Upper lobe of right lung (tissue), 1 donor: ENCODE data around the gene IGLL1. TPM values are rescaled to one million over a fixed set of nuclear protein-coding genes. Genes with fewer than 3 reads are reported as not detected.
A peak's percentile ranks its signal among the peaks of the same experiment; 100 is the strongest.
"Not testable (repeated sequence)": the region's sequence is repeated elsewhere in the genome, so short reads cannot be mapped to it uniquely, and the experiment has no call there.

ENCODE experiments used
- ATAC-seq: fragments of 200-7000 bp; cut with Tn5 transposase; one replicate; pipeline ENCODE4 v1.9.1; 2020; ENCODE audit warnings: mild to moderate bottlenecking, moderate library complexity
- DNase-seq: peaks from one replicate; pipeline ENCODE4 v3.0.0-alpha.2; 2020
- H3K27ac ChIP-seq: fragments of 200-600 bp; one replicate; pipeline ENCODE4 v1.8.0; 2022
- H3K27me3 ChIP-seq: fragments of 200-600 bp; one replicate; pipeline ENCODE4 v1.8.0; 2022; ENCODE audit warnings: mild to moderate bottlenecking
- H3K36me3 ChIP-seq: fragments of 200-600 bp; one replicate; pipeline ENCODE4 v1.8.0; 2022
- H3K4me1 ChIP-seq: fragments of 200-600 bp; one replicate; pipeline ENCODE4 v1.8.0; 2022
- H3K4me3 ChIP-seq: fragments of 200-600 bp; one replicate; pipeline ENCODE4 v1.8.0; 2022; ENCODE audit warnings: mild to moderate bottlenecking
- H3K9me3 ChIP-seq: fragments of 200-600 bp; one replicate; pipeline ENCODE4 v1.8.0; 2022
- intact Hi-C: fragments of 100-400 bp; cut with DNase I; formaldehyde crosslinking; loops from one replicate; pipeline ENCODE4 v1.11.0; 2022
- total RNA-seq: library from RNA; stranded (reverse); fragmentation: NEBNext Ultra II Directional; extraction: Animal tissue kit (Norgen Biotek cat#: 25700); gene quantifications from one replicate; pipeline ENCODE4 v1.2.1, GENCODE V29; 2021
- TF ChIP-seq, protein P1 (sequence below): fragments of 200-600 bp; IDR thresholded peaks from one replicate; pipeline ENCODE4 v1.8.0; 2022; ENCODE audit warnings: antibody characterized with exemption
- donor health status: DM: no; HTN: yes; CAD: no; lungs with severe emphysema.

IGLL1 gene
- total RNA-seq, 1 donor from 2014 or later, result not detected

DNA sequence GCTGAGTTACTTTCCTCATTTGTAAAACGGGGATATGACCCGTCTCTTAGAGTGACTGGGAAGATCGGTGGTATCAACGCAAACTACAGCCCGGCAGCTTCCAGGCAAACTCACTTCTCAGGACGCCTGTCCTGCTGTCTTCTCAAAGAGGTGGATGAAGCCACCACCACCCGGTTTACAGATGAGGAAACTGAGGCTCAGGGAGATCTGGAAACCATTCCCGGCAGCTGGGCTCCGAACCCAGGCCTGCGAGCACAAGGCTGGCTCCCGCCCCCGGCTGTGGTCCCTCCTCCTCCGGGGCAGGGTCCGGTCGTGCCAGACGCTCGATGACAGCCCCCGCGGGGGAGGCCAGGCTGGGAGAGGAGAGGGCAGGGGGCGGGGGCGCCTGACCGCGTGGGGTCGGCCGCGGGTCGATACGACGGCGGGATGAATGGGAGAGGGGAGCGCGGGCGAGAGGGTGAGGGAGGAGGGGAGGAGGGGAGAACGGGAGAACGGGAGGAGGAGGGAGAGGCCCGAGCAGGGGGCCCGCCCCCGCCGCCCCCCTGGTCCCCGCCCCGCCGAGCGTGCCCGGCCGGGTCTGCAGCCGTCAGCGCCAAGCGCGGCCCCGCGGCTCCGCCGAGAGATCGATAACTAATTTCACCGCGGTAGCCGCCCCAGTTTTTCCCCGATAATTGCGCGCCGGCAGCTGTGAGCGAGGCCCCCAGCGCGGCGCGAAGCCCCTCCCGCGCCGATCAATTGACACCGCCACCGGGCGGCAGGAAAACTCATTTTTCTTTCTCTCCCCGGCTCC is 14.0 kb downstream of the IGLL1 start:
- ATAC-seq, result peak; percentile 16
- peak overlapping the region; percentile 39 for H3K4me3 ChIP-seq

DNA sequence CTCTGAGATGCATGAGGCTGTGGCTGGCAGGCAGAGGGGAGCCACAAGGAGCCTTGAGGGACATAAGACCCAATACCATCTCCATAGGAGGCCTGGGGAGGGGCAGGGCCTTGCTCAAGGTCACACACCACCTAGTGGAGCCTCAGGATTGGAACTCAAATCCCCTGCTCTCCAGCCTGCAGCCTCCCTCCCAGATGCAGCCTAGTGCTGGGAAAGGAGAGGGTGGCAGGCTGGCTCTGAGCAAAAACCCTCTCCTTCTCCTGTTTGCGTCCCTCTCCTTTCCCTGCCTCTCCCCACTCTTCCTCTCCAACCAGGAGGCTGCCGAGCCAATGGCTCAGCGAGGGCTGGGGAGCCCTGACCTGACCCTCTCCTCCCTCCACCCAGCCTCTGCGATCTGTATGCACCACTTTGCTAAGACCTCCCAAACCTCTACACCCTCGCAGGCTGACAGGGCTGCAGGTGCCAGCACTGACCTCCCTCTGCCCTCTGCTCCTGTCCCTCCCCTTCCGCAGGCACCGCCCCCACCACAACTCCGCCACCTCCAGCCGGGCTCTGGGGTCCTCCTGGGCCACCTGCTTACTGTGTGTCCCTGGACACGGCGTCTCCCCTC is 14.7 kb downstream of the IGLL1 start:
- intact Hi-C loops, result no loop called here
- peaks cover 37% of the 10 kb centered on the region for H3K27me3 ChIP-seq
- H3K4me1 ChIP-seq, result peaks cover 10% of the 10 kb centered on the region
- DNase-seq, result no peak
- peak overlapping the region; percentile 39 for H3K4me3 ChIP-seq
- H3K9me3 ChIP-seq, result no peaks in the 10 kb centered on the region
- TF ChIP-seq, protein P1, sequence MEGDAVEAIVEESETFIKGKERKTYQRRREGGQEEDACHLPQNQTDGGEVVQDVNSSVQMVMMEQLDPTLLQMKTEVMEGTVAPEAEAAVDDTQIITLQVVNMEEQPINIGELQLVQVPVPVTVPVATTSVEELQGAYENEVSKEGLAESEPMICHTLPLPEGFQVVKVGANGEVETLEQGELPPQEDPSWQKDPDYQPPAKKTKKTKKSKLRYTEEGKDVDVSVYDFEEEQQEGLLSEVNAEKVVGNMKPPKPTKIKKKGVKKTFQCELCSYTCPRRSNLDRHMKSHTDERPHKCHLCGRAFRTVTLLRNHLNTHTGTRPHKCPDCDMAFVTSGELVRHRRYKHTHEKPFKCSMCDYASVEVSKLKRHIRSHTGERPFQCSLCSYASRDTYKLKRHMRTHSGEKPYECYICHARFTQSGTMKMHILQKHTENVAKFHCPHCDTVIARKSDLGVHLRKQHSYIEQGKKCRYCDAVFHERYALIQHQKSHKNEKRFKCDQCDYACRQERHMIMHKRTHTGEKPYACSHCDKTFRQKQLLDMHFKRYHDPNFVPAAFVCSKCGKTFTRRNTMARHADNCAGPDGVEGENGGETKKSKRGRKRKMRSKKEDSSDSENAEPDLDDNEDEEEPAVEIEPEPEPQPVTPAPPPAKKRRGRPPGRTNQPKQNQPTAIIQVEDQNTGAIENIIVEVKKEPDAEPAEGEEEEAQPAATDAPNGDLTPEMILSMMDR, result no peak
- H3K27ac ChIP-seq, result no peak overlapping the region
- peak; percentile 52 for ATAC-seq
- H3K36me3 ChIP-seq, result no peaks in the 10 kb centered on the region

More for the DNA sequence above, 14.0 kb downstream of the IGLL1 start:
- Histone ChIP-seq H3K36me3 (no peaks in the 10 kb centered on the region), H3K4me1 (peaks cover 10% of the 10 kb centered on the region), H3K9me3 (no peaks in the 10 kb centered on the region), H3K27ac (no peak overlapping the region), H3K27me3 (peaks cover 37% of the 10 kb centered on the region)
- DNase-seq, result no peak
- intact Hi-C loops, result no loop called here
- TF ChIP-seq, protein P1, result no peak

DNA sequence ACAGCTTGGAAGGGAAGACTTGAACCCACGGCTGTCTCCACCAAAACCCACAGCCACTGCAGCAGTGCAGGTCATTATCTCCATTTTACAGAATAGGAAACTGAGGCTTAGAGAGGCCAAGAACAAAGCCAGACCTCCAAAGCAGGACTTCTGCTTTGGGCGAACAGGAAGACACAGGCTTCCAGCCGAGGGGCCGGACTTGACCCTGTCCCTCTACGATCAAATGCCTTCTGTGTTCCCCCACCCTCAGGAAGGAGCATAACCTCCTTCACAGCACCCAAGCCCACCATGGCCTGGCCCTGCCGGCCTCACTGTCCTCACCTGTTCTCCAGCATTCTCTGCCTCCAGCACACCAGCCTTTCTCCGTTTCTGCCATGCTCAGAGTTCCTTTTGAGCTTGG is 15.8 kb downstream of the IGLL1 start:
- intact Hi-C loops, result no loop called here
- Histone ChIP-seq H3K9me3 (no peaks in the 10 kb centered on the region), H3K36me3 (no peaks in the 10 kb centered on the region), H3K27me3 (peaks cover 37% of the 10 kb centered on the region), H3K27ac (no peak overlapping the region), H3K4me1 (peaks cover 10% of the 10 kb centered on the region), H3K4me3 (no peak overlapping the region)
- TF ChIP-seq, protein P1, result no peak
- ATAC-seq, result no peak
- DNase-seq, result no peak

DNA sequence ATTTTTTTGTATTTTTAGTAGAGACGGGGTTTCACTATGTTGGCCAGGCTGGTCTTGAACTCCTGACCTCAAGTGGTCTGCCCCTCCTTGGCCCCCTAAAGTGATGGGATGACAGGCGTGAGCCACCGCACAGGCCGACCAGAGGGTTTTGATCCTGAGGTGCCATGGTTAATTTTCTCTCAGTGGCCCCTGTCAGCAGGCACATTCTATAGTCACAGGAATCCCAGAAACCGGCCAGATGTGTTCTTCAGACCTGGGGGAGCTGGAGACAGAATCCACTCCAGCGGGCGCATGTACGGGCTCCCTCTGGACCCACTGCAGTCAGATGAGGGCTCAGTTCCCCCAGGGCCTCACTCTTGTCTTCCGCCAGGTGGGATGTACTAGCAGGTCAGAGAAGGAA is 17.0 kb downstream of the IGLL1 start:
- DNase-seq (no peak), ATAC-seq (no peak)
- H3K4me3 ChIP-seq, result no peak overlapping the region
- no peak overlapping the region for H3K27ac ChIP-seq
- intact Hi-C loops, result no loop called here
- H3K27me3 ChIP-seq, result peaks cover 37% of the 10 kb centered on the region
- H3K4me1 ChIP-seq, result peaks cover 10% of the 10 kb centered on the region
- H3K9me3 ChIP-seq, result no peaks in the 10 kb centered on the region
- H3K36me3 ChIP-seq, result no peaks in the 10 kb centered on the region
- TF ChIP-seq, protein P1, result no peak

DNA sequence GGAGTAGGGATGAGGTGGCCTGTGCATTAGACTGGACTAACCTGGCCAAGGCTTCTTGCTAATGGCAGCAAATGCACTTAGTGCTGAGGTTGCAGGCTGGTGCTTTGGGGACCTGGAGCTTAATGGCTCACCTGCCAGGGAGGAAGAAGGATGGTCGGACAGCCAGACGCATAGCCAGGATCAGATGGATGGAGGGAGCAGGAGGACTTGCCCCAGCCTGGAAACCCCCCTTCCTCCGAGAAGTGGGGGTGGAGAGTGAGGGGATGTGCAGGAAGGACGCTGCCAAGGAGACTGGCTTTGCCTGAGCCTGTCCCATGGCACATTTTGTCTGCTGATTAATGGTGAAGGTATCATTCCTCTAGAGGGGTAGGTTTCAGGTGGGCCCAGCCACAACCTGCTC is 17.9 kb downstream of the IGLL1 start:
- peaks cover 34% of the 10 kb centered on the region for H3K27me3 ChIP-seq

DNA sequence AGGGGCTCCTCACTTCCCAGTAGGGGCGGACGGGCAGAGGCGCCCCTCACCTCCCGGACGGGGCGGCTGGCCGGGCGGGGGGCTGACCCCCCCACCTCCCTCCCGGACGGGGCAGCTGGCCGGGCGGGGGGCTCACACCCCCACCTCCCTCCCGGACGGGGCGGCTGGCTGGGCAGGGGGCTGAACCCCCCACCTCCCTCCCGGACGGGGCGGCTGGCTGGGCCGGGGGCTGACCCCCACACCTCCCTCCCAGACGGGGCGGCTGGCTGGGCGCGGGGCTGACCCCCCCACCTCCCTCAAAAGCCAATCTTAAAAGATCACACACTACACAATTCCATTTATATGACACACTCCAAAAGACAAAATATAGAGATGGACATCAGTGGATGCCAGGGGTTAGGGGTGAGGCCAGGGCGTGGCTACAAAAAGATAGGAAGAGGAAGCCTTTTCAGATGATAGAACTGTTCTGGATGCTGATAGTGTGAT is 19.0 kb downstream of the IGLL1 start:
- H3K27me3 ChIP-seq, result peaks cover 24% of the 10 kb centered on the region

More for the DNA sequence above, 17.9 kb downstream of the IGLL1 start:
- no peak overlapping the region for H3K27ac ChIP-seq
- H3K36me3 ChIP-seq, result no peaks in the 10 kb centered on the region
- intact Hi-C loops, result no loop called here
- TF ChIP-seq, protein P1, result no peak
- ATAC-seq (no peak), DNase-seq (no peak)
- H3K4me1 ChIP-seq, result peaks cover 10% of the 10 kb centered on the region
- no peak overlapping the region for H3K4me3 ChIP-seq
- no peaks in the 10 kb centered on the region for H3K9me3 ChIP-seq

DNA sequence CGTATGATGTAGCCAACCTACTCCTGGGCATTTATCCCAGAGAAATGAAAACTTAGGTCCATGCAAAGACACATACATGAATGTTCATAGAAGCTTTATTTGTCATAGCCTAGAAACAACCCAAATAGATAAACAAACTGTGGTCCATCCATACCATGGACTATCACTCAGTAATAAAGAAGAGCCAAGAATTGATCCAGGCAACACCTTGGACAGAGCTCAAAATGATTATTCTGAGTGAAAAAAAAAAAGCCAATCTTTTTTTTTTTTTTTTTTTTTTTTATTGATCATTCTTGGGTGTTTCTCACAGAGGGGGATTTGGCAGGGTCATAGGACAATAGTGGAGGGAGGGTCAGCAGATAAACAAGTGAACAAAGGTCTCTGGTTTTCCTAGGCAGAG is 19.9 kb downstream of the IGLL1 start:
- H3K36me3 ChIP-seq, H3K9me3 ChIP-seq, H3K4me3 ChIP-seq, DNase-seq, H3K27ac ChIP-seq, ATAC-seq, H3K4me1 ChIP-seq, intact Hi-C loops: not testable (repeated sequence)
- peaks cover 22% of the 10 kb centered on the region for H3K27me3 ChIP-seq

More for the DNA sequence above, 19.0 kb downstream of the IGLL1 start:
- DNase-seq, H3K36me3 ChIP-seq, H3K27ac ChIP-seq, ATAC-seq, H3K4me1 ChIP-seq, H3K9me3 ChIP-seq, H3K4me3 ChIP-seq, intact Hi-C loops: not testable (repeated sequence)
